Measurements from ENCODE around the gene CYBA. TPM values are rescaled to one million over a fixed set of nuclear protein-coding genes. Genes with fewer than 3 reads are reported as not detected.

CYBA gene
- total and polyA plus RNA-seq, 2 of the 13 experiments (the other 11 are each of a cell fraction or from before 2014, with no cell fraction given) = 196 to 250 TPM

GRCh38 chr16:88700322-88700635 is 49.4 kb upstream of the CYBA start:
- peak; percentile 46 for FAIRE-seq
- POLR2A ChIA-PET = interaction anchor here (1.1 to 1.9 kb wide), 2 partner anchors 13 to 79 kb away, joined by 3 to 11 read pairs; partner anchors contain the start of gene SNAI3
- no peak for TF ChIP-seq THRA (CRISPR knock-in tag; IDR thresholded peaks at IDR 0.05; ENCODE audit: borderline replicate concordance)
- TF ChIP-seq HNF1B (CRISPR knock-in tag; IDR thresholded peaks at IDR 0.05) = no peak
- TF ChIP-seq ZBTB38 (CRISPR knock-in tag; IDR thresholded peaks at IDR 0.05) = peak; percentile 93
- no peak for TF ChIP-seq HDAC2 (CRISPR knock-in tag; IDR thresholded peaks at IDR 0.05)
- no peak for TF ChIP-seq ZNF136 (CRISPR knock-in tag; IDR thresholded peaks at IDR 0.05; ENCODE audit: low read depth)
- no peak for TF ChIP-seq HNRNPH1 (optimal IDR thresholded peaks at IDR 0.05; ENCODE audit: low read depth, low read length)
- no peak for TF ChIP-seq MED8 (CRISPR knock-in tag; IDR thresholded peaks at IDR 0.05; ENCODE audit: insufficient replicate concordance)
- no peak for TF ChIP-seq KDM1A (CRISPR knock-in tag; IDR thresholded peaks at IDR 0.05)
- peak; percentile 46; the same call in 1 of the 2 replicates for TF ChIP-seq ZHX1 (CRISPR knock-in tag; IDR thresholded peaks at IDR 0.05; ENCODE audit: low read depth)
- TF ChIP-seq ZNF792 (CRISPR knock-in tag; IDR thresholded peaks at IDR 0.05) = no peak
- TF ChIP-seq TP53 (CRISPR knock-in tag; conservative IDR thresholded peaks at IDR 0.05) = no peak
- TF ChIP-seq SP4 (CRISPR knock-in tag; IDR thresholded peaks at IDR 0.05) = no peak
- no peak for TF ChIP-seq ZNF20 (CRISPR knock-in tag; IDR thresholded peaks at IDR 0.05)
- TF ChIP-seq TEF (CRISPR knock-in tag; IDR thresholded peaks at IDR 0.05) = no peak
- no peak for TF ChIP-seq ZNF562 (CRISPR knock-in tag; IDR thresholded peaks at IDR 0.05; ENCODE audit: borderline replicate concordance)
- TF ChIP-seq GRHL1 (CRISPR knock-in tag; conservative IDR thresholded peaks at IDR 0.05) = no peak
- no peak for TF ChIP-seq NCOR1 (IDR thresholded peaks at IDR 0.05; ENCODE audit: borderline replicate concordance, low read length)
- TF ChIP-seq THAP11 (CRISPR knock-in tag; IDR thresholded peaks at IDR 0.05) = no peak

More at GRCh38 chr16:88700322-88700635, 49.4 kb upstream of the CYBA start:
- peak overlapping the region; percentile 77 for H3K4me2 ChIP-seq (ENCODE audit: low read depth, low read length)
- H3K27ac ChIP-seq (ENCODE audit: extremely low read length, insufficient read depth, low read length) = peak overlapping the region; percentile 59
- no peaks in the 10 kb centered on the region for H3K9me3 ChIP-seq (ENCODE audit: low read length)
- H3K36me3 ChIP-seq (replicated peaks in 1 of 2; ENCODE audit: control insufficient read depth in 1 of 2, insufficient read depth in 2 of 2, low read length in 2 of 2) = peaks cover 11 to 12% of the 10 kb centered on the region in 2 experiments; a peak in 4 of 5 replicates
- peak overlapping the region in 1 of 3 experiments; percentile 64; a peak in 3 of 6 replicates for H3K4me3 ChIP-seq (replicated peaks in 1 of 3; ENCODE audit: insufficient read depth in 1 of 3, low read depth in 2 of 3, low read length in 3 of 3)
- DNase-seq (ENCODE audit: low spot score) = no peak
- H3K4me1 ChIP-seq (ENCODE audit: insufficient read depth, low read length) = peaks cover 60% of the 10 kb centered on the region
- no peaks in the 10 kb centered on the region for H3K27me3 ChIP-seq (ENCODE audit: control insufficient read depth in 1 of 2, insufficient read depth in 2 of 2, low read length in 2 of 2)
- no TSS peak for BruUV-seq (replicated peaks)
- peak; percentile 21 for ATAC-seq
- peak overlapping the region; percentile 53; the same call in 1 of the 2 replicates for H3K9ac ChIP-seq (ENCODE audit: insufficient read depth, low read depth, low read length)
- H4K20me1 ChIP-seq (ENCODE audit: insufficient read depth, low read length) = no peaks in the 10 kb centered on the region
- H2AFZ ChIP-seq (ENCODE audit: low read length) = no peak overlapping the region
- 72% methylated on average over 9 of the region's 14 CpGs for WGBS (ENCODE audit: low lambda C conversion rate)
- intact Hi-C loops (cut with micrococcal nuclease; ENCODE audit: unreplicated experiment) = loop anchor here (2.0 kb wide), 1 partner anchor 37 kb away; the partner anchor contains the start of gene MVD
- CTCF ChIA-PET (ENCODE audit: low intra/inter-chr PET ratio, low total read pairs) = no interaction called here
- in situ Hi-C loops (cut with HindIII; ENCODE audit: extremely low pct_ligation_motif_present, low pct_unique_long_range_greater_than_20kb) = no loop called here
- H3K79me2 ChIP-seq (ENCODE audit: insufficient read depth, low read length) = peaks cover 9% of the 10 kb centered on the region
